Measurements from ENCODE around the gene GALNS. TPM values are rescaled to one million over a fixed set of nuclear protein-coding genes. Genes with fewer than 3 reads are reported as not detected.

Gene GALNS
- total RNA-seq, 1 donor from 2014 or later = 62.2 TPM

DNA sequence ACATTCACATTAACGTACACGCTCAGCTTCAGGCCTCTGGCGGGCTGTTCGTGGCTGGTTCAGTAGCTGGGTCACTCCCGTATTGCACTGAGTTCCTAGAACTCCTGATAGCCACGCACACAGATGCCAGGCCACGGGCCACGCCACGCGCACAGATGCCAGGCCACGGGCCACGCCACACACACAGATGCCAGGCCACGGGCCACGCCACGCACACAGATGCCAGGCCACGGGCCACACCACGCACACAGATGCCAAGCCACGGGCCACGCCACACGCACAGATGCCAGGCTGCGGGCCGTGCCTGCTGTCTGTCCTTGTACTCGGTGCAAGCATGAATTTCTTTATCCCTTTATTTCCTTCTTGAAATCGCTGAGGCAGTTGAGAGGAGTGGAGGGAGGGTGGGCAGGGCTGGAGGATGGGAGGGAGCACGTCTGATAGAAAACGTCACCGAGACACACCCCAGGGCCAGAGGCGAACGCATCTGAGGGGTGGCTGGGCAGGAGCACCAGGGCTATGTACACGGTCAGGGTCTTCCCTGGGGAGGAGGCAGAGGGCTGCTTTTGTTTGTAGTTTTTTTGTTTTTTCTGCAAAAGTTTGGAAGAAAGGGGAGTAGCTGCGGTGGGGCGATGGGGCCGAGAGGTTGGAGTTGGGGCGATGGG, 18.3 kb upstream of the GALNS start:
- H3K27me3 ChIP-seq = no peaks in the 10 kb centered on the region
- TF ChIP-seq, protein P1, sequence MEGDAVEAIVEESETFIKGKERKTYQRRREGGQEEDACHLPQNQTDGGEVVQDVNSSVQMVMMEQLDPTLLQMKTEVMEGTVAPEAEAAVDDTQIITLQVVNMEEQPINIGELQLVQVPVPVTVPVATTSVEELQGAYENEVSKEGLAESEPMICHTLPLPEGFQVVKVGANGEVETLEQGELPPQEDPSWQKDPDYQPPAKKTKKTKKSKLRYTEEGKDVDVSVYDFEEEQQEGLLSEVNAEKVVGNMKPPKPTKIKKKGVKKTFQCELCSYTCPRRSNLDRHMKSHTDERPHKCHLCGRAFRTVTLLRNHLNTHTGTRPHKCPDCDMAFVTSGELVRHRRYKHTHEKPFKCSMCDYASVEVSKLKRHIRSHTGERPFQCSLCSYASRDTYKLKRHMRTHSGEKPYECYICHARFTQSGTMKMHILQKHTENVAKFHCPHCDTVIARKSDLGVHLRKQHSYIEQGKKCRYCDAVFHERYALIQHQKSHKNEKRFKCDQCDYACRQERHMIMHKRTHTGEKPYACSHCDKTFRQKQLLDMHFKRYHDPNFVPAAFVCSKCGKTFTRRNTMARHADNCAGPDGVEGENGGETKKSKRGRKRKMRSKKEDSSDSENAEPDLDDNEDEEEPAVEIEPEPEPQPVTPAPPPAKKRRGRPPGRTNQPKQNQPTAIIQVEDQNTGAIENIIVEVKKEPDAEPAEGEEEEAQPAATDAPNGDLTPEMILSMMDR (IDR thresholded peaks at IDR 0.05) = no peak
- no peaks in the 10 kb centered on the region for H3K4me1 ChIP-seq
- intact Hi-C loops (cut with DNase I) = no loop called here
- H3K36me3 ChIP-seq = no peaks in the 10 kb centered on the region
- H3K9me3 ChIP-seq = no peaks in the 10 kb centered on the region
- H3K27ac ChIP-seq = no peak overlapping the region
- no peak for DNase-seq (ENCODE audit: low spot score in 2 of 2)
- H3K4me3 ChIP-seq = no peak overlapping the region

DNA sequence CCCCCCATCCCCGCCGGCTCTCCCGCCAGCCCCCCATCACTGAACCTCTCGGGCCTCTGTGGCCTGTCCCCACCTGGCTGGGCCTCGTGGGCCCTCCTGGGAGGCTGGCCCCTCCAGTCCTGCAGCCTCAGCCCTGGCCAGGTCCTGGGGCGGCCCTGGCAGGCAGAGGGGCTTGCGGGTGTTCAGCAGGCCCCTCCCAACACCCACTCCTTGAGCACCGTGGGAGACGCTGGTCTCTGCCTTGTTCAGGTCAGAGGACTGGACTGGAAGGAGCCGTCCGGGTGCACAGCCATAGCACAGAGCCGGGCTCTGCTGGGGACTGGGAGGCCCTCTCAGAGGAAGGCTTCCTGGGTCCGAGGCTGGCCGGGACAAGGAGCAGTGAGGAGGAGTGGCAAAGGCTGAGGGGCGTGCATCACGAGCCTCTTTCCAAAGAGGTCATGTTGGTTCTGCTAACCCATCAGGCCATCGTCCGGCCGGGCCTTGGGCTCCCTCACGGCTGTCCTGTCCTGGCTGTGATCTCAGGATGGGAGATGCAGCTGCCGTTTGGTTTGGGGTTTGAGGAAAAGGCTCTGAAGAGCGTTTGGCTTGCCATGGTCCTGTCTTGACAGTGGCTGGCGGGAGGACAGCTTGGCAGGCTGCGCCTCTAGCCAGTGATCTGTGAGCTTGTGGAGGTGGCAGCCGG, 16.0 kb upstream of the GALNS start:
- H3K27me3 ChIP-seq = no peaks in the 10 kb centered on the region
- intact Hi-C loops (cut with DNase I) = no loop called here

DNA sequence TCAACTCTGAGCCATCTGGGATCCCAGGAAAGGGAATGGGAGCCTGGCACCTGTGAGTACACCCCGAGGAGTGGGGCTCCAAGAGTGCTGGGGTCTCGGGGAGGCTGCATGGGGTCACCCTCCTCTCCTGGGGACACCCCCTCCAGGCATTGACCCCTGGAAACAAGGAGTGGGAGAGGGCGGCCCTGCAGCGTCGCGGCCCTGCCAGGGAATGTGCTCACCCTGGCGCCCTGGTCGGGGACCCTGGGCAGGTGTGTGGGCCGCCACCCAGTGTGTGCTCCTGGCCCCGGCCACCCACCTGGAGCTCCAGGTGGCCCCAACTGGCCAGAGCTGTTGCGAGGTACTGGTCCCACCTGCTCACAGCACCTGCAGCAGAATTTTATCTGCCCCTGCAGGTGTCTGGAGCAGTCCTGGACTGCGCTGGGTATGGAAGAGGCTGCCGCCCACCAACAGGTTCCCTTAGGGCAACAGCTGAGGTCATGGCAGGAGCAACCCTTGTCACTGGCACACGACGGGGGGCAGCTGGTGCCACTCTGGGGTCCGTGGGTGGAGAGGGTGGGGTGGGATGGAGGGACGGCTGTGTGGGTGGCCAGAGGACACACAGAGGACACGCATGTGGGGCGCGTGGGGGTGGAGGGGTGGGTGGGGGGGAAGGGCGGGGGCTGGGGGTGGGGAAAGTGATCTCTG, 15.1 kb upstream of the GALNS start:
- no peaks in the 10 kb centered on the region for H3K9me3 ChIP-seq
- H3K27ac ChIP-seq = no peak overlapping the region
- intact Hi-C loops (cut with DNase I) = no loop called here
- no peaks in the 10 kb centered on the region for H3K27me3 ChIP-seq
- no peaks in the 10 kb centered on the region for H3K36me3 ChIP-seq
- no peak overlapping the region for H3K4me3 ChIP-seq
- no peaks in the 10 kb centered on the region for H3K4me1 ChIP-seq
- TF ChIP-seq, protein P1 (IDR thresholded peaks at IDR 0.05) = no peak
- DNase-seq (ENCODE audit: low spot score in 2 of 2) = no peak

More for the DNA sequence above, 16.0 kb upstream of the GALNS start:
- Histone ChIP-seq H3K4me3 (no peak overlapping the region), H3K4me1 (no peaks in the 10 kb centered on the region), H3K27ac (no peak overlapping the region), H3K9me3 (no peaks in the 10 kb centered on the region), H3K36me3 (no peaks in the 10 kb centered on the region)
- DNase-seq (ENCODE audit: low spot score in 2 of 2) = no peak
- TF ChIP-seq, protein P1 (IDR thresholded peaks at IDR 0.05) = no peak

DNA sequence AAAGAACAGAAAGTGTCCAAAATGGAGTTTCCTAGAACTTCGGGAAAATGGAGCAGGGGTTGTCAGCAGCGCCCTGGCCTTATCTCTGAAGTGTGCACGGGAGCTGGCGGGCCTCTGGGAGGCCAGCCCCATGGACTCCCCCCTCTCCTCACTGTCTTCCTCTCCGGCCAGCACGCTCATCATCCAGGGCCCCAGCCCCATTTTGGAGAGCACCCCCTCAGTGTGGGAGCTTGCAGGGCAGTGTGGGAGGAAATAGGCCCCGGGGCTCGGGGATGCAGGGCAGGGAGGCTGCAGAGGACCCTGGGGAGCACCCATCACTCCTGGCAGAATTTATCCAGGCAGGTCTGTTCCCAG, 14.6 kb upstream of the GALNS start:
- no peak for DNase-seq (ENCODE audit: low spot score in 2 of 2)
- Histone ChIP-seq H3K27me3 (no peaks in the 10 kb centered on the region), H3K4me1 (no peaks in the 10 kb centered on the region), H3K4me3 (no peak overlapping the region), H3K36me3 (no peaks in the 10 kb centered on the region), H3K27ac (no peak overlapping the region), H3K9me3 (no peaks in the 10 kb centered on the region)
- TF ChIP-seq, protein P1 (IDR thresholded peaks at IDR 0.05) = no peak
- intact Hi-C loops (cut with DNase I) = no loop called here

DNA sequence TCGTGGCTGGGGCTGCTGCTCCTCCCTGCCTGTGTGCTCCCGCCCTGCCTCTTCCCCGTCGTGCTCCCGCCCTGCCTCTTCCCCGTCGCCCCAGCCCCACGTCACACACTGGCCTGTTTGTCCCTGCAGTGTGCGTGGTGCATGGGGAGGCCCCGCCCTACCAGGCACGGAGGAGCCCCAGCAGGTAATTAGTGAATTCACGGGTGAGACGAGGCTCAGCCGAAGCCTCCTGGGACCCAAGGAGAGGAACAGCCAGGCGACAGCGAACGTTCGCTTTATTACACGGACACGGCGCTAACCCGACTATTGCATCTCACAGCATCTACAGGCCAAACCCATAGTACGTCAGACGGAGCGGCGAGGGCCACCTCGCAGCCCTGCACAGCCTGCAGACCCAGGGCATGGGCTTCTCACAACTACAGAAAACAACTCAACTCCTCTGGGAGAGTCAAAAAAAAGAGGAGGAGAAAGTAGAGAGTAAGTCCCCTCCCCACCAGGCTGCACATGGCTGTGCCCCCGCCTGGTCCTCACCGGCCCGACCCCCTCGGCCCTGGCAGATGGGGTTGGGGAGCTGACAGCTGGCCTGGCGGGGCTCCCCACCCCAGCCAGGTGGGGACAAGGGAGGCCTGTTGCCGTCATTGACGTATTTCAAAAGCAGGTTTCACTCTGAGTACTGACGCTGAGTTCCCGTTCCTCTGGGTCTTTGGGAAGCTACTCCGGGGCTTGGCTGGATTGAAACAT, 14.0 kb upstream of the GALNS start:
- Histone ChIP-seq H3K27ac (no peak overlapping the region), H3K4me3 (no peak overlapping the region), H3K36me3 (no peaks in the 10 kb centered on the region), H3K27me3 (no peaks in the 10 kb centered on the region), H3K9me3 (no peaks in the 10 kb centered on the region), H3K4me1 (no peaks in the 10 kb centered on the region)
- DNase-seq (ENCODE audit: low spot score in 2 of 2) = no peak
- TF ChIP-seq, protein P1 (IDR thresholded peaks at IDR 0.05) = no peak
- intact Hi-C loops (cut with DNase I) = no loop called here

All from ascending aorta (tissue), 2 donors.